Measurements from ENCODE around the gene ACACB.

DNA sequence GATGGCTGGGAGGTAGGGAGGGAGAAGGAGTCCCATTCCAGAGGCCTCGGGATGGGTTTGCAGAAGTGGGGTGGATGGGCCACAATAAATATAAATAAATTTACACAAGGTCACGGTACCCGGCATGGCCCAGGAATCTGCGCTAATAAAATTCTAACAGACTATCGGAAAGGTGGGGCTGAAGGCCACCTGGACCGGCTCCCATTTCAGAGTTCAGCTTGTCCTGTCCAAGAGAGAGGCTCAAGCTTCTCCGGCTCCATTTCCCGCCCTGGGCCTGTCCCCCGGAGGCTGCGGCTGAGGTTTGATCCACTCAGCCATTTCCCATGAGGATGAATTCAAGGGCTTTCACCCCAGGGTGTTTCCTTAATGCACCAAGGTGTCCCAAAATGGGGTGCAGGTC, 162.5 kb downstream of the ACACB start:
- no peak for TF ChIP-seq POLR2A (IDR thresholded peaks at IDR 0.05)
- TF ChIP-seq, protein P1, sequence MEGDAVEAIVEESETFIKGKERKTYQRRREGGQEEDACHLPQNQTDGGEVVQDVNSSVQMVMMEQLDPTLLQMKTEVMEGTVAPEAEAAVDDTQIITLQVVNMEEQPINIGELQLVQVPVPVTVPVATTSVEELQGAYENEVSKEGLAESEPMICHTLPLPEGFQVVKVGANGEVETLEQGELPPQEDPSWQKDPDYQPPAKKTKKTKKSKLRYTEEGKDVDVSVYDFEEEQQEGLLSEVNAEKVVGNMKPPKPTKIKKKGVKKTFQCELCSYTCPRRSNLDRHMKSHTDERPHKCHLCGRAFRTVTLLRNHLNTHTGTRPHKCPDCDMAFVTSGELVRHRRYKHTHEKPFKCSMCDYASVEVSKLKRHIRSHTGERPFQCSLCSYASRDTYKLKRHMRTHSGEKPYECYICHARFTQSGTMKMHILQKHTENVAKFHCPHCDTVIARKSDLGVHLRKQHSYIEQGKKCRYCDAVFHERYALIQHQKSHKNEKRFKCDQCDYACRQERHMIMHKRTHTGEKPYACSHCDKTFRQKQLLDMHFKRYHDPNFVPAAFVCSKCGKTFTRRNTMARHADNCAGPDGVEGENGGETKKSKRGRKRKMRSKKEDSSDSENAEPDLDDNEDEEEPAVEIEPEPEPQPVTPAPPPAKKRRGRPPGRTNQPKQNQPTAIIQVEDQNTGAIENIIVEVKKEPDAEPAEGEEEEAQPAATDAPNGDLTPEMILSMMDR (IDR thresholded peaks at IDR 0.05) = no peak
